SK-N-SH (cell line): Measurements from ENCODE around the gene FMN2. TPM values are rescaled to one million over a fixed set of nuclear protein-coding genes. Genes with fewer than 3 reads are reported as not detected.

ENCODE experiments used
- CHD2 ChIP-seq: fragments of 150-350 bp; IDR thresholded peaks from 2 replicates; pipeline ENCODE4 v1.6.1; 2018; ENCODE audit warnings: low read length; ENCODE audit not compliant: partially characterized antibody
- ELF1 ChIP-seq: IDR thresholded peaks from 2 replicates; pipeline ENCODE4 v1.4.0; 2012
- EZH2phosphoT487 ChIP-seq: fragments of 200-600 bp; sonication (generic); IDR thresholded peaks from 2 replicates; pipeline ENCODE4 v1.6.1; 2017; ENCODE audit warnings: low read depth, mixed run types, mild to moderate bottlenecking, antibody characterized with exemption, moderate library complexity, borderline replicate concordance
- FOSL2 ChIP-seq: IDR thresholded peaks from 2 replicates; pipeline ENCODE4 v1.4.0; 2012; ENCODE audit warnings: low read depth, mild to moderate bottlenecking, moderate library complexity, borderline replicate concordance
- FOXM1 ChIP-seq: IDR thresholded peaks from 2 replicates; pipeline ENCODE4 v1.4.0; 2012; ENCODE audit warnings: low read depth, mild to moderate bottlenecking
- GABPA ChIP-seq: IDR thresholded peaks from 2 replicates; pipeline ENCODE4 v1.4.0; 2012; ENCODE audit warnings: low read depth, mild to moderate bottlenecking
- GATA2 ChIP-seq: sonication (generic); formaldehyde crosslinking; IDR thresholded peaks from 2 replicates; pipeline ENCODE4 v1.5.0; 2020; ENCODE audit warnings: mild to moderate bottlenecking, missing genetic modification reagents
- JUND ChIP-seq: IDR thresholded peaks from 2 replicates; pipeline ENCODE4 v1.4.0; 2012
- MEF2A ChIP-seq: IDR thresholded peaks from 2 replicates; pipeline ENCODE4 v1.4.0; 2012; ENCODE audit warnings: low read depth, borderline replicate concordance
- MXI1 ChIP-seq: IDR thresholded peaks from 2 replicates; pipeline ENCODE4 v1.6.1; 2012; ENCODE audit warnings: mild to moderate bottlenecking, low read depth, low read length, improper control_type of control experiment
- NFIC ChIP-seq: IDR thresholded peaks from 2 replicates; pipeline ENCODE4 v1.4.0; 2012; ENCODE audit warnings: borderline replicate concordance
- NRF1 ChIP-seq: IDR thresholded peaks from 2 replicates; pipeline ENCODE4 v1.6.1; 2012; ENCODE audit warnings: low read depth, mild to moderate bottlenecking, low read length
- RAD21 ChIP-seq: IDR thresholded peaks from 2 replicates; pipeline ENCODE4 v1.6.1; 2012; ENCODE audit warnings: mild to moderate bottlenecking, low read length
- RFX5 ChIP-seq: IDR thresholded peaks from 2 replicates; pipeline ENCODE4 v1.6.1; 2012; ENCODE audit warnings: mild to moderate bottlenecking, improper control_type of control experiment, low read length
- RXRA ChIP-seq: IDR thresholded peaks from 2 replicates; pipeline ENCODE4 v1.4.0; 2012; ENCODE audit warnings: low read depth, mild to moderate bottlenecking, borderline replicate concordance
- SMC3 ChIP-seq: IDR thresholded peaks from 2 replicates; pipeline ENCODE4 v1.6.1; 2012; ENCODE audit warnings: low read depth, low read length, improper control_type of control experiment
- TAF1 ChIP-seq: IDR thresholded peaks from 2 replicates; pipeline ENCODE4 v1.6.1; 2012; ENCODE audit warnings: low read depth, mild to moderate bottlenecking, low read length, moderate library complexity, borderline replicate concordance
- TCF12 ChIP-seq: IDR thresholded peaks from 2 replicates; pipeline ENCODE4 v1.4.0; 2012
- polyA plus RNA-seq, 3 experiments: library from polyadenylated mRNA; depleted of rRNA; stranded (reverse); fragments of >200 nt; gene quantifications; 2 replicates each; pipeline ENCODE4 v1.2.3, GENCODE V29; 2012
- TF ChIP-seq, protein P1 (sequence below): IDR thresholded peaks from 2 replicates; pipeline ENCODE4 v1.4.0; 2012; ENCODE audit warnings: low read depth
- TF ChIP-seq, protein P2 (sequence below): fragments of 200-600 bp; sonication (generic); IDR thresholded peaks from 2 replicates; pipeline ENCODE4 v1.6.1; 2017; ENCODE audit warnings: antibody characterized with exemption, mild to moderate bottlenecking, moderate library complexity
- TF ChIP-seq, protein P3 (sequence below): fragments of 150-350 bp; IDR thresholded peaks from 2 replicates; pipeline ENCODE4 v1.6.1; 2017; ENCODE audit warnings: antibody characterized with exemption, low read length, low read depth, borderline replicate concordance
- TF ChIP-seq, protein P4 (sequence below): IDR thresholded peaks from 2 replicates; pipeline ENCODE4 v1.4.0; 2012; ENCODE audit warnings: low read depth, borderline replicate concordance
- TF ChIP-seq, protein P5 (sequence below): fragments of 150-350 bp; IDR thresholded peaks from 2 replicates; pipeline ENCODE4 v1.6.1; 2016; ENCODE audit warnings: mild to moderate bottlenecking, low read depth, low read length
- TF ChIP-seq, protein P6 (sequence below): IDR thresholded peaks from 2 replicates; pipeline ENCODE4 v1.4.0; 2012; ENCODE audit warnings: low read depth, borderline replicate concordance
- TF ChIP-seq, protein P7 (sequence below): IDR thresholded peaks from 2 replicates; pipeline ENCODE4; 2012

The FMN2 gene
- polyA plus RNA-seq, 1 of the 3 experiments (the other 2 are of a cell fraction) = 7.2 TPM

DNA sequence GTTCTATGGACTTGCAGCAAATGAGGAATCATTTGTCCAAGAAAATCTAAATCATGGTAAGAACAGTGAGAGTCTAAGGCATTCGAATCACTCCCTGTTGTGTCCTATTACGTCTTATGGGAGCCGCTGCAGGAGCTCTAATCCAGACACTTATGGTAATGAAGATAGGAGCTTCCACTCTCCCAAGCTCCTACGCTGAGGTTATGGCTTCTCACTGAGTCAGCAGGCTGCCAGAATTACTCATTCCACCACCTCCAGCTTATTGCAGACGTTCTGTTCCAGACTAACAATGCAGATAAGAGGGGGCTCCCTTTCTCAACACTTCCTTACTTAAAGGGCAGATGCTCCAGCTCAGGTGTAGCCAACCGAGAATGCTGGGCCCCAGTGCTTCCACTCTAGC, 307.7 kb downstream of the FMN2 start (continued):
- TF ChIP-seq, protein P1, sequence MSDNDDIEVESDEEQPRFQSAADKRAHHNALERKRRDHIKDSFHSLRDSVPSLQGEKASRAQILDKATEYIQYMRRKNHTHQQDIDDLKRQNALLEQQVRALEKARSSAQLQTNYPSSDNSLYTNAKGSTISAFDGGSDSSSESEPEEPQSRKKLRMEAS = no peak
- TF ChIP-seq MXI1 (no peak), NFIC (peak; percentile 25; the same call in 1 of the 2 replicates), RFX5 (no peak), EZH2phosphoT487 (no peak), ELF1 (no peak), FOSL2 (peak; percentile 75; the same call in 1 of the 2 replicates), GABPA (no peak), MEF2A (no peak), GATA2 (CRISPR knock-in tag) (no peak), RAD21 (no peak), NRF1 (no peak), CHD2 (no peak), JUND (peak; percentile 62), FOXM1 (no peak), SMC3 (no peak), TCF12 (peak; percentile 50), RXRA (no peak), TAF1 (no peak)
- TF ChIP-seq, protein P2, sequence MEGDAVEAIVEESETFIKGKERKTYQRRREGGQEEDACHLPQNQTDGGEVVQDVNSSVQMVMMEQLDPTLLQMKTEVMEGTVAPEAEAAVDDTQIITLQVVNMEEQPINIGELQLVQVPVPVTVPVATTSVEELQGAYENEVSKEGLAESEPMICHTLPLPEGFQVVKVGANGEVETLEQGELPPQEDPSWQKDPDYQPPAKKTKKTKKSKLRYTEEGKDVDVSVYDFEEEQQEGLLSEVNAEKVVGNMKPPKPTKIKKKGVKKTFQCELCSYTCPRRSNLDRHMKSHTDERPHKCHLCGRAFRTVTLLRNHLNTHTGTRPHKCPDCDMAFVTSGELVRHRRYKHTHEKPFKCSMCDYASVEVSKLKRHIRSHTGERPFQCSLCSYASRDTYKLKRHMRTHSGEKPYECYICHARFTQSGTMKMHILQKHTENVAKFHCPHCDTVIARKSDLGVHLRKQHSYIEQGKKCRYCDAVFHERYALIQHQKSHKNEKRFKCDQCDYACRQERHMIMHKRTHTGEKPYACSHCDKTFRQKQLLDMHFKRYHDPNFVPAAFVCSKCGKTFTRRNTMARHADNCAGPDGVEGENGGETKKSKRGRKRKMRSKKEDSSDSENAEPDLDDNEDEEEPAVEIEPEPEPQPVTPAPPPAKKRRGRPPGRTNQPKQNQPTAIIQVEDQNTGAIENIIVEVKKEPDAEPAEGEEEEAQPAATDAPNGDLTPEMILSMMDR = no peak
- TF ChIP-seq, protein P3, sequence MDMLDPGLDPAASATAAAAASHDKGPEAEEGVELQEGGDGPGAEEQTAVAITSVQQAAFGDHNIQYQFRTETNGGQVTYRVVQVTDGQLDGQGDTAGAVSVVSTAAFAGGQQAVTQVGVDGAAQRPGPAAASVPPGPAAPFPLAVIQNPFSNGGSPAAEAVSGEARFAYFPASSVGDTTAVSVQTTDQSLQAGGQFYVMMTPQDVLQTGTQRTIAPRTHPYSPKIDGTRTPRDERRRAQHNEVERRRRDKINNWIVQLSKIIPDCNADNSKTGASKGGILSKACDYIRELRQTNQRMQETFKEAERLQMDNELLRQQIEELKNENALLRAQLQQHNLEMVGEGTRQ = no peak
- TF ChIP-seq, protein P4, sequence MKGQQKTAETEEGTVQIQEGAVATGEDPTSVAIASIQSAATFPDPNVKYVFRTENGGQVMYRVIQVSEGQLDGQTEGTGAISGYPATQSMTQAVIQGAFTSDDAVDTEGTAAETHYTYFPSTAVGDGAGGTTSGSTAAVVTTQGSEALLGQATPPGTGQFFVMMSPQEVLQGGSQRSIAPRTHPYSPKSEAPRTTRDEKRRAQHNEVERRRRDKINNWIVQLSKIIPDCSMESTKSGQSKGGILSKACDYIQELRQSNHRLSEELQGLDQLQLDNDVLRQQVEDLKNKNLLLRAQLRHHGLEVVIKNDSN = no peak
- TF ChIP-seq, protein P5, sequence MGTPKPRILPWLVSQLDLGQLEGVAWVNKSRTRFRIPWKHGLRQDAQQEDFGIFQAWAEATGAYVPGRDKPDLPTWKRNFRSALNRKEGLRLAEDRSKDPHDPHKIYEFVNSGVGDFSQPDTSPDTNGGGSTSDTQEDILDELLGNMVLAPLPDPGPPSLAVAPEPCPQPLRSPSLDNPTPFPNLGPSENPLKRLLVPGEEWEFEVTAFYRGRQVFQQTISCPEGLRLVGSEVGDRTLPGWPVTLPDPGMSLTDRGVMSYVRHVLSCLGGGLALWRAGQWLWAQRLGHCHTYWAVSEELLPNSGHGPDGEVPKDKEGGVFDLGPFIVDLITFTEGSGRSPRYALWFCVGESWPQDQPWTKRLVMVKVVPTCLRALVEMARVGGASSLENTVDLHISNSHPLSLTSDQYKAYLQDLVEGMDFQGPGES = no peak
- TF ChIP-seq, protein P6, sequence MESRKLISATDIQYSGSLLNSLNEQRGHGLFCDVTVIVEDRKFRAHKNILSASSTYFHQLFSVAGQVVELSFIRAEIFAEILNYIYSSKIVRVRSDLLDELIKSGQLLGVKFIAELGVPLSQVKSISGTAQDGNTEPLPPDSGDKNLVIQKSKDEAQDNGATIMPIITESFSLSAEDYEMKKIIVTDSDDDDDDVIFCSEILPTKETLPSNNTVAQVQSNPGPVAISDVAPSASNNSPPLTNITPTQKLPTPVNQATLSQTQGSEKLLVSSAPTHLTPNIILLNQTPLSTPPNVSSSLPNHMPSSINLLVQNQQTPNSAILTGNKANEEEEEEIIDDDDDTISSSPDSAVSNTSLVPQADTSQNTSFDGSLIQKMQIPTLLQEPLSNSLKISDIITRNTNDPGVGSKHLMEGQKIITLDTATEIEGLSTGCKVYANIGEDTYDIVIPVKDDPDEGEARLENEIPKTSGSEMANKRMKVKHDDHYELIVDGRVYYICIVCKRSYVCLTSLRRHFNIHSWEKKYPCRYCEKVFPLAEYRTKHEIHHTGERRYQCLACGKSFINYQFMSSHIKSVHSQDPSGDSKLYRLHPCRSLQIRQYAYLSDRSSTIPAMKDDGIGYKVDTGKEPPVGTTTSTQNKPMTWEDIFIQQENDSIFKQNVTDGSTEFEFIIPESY = no peak
- TF ChIP-seq, protein P7, sequence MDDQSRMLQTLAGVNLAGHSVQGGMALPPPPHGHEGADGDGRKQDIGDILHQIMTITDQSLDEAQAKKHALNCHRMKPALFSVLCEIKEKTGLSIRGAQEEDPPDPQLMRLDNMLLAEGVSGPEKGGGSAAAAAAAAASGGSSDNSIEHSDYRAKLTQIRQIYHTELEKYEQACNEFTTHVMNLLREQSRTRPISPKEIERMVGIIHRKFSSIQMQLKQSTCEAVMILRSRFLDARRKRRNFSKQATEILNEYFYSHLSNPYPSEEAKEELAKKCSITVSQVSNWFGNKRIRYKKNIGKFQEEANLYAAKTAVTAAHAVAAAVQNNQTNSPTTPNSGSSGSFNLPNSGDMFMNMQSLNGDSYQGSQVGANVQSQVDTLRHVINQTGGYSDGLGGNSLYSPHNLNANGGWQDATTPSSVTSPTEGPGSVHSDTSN = peak; percentile 35; the same call in 1 of the 2 replicates
- TF ChIP-seq, all 33 proteins: peak for 7
